Measurements from ENCODE around the gene SYK.

Gene SYK

GRCh38 chr9:90946982-90947381, 145.4 kb downstream of the SYK start:
- no peak for DNase-seq (ENCODE audit: low read depth in 2 of 2)

All from stimulated activated CD8-positive, alpha-beta memory T cell treated with anti-CD3 and anti-CD28 coated beads, Interleukin-7, amount 100 ng/mL, for 4 hours (primary cell).